HG02610 (cell line): ENCODE results near the gene ALDH1B1.

ENCODE experiments used
- ATAC-seq: cut with Tn5 transposase; IDR thresholded peaks from one replicate; pipeline ENCODE4 v1.9.1; 2021; ENCODE audit warnings: mild to moderate bottlenecking, moderate library complexity; ENCODE audit not compliant: unreplicated experiment

Gene ALDH1B1

GRCh38 chr9:38392235-38393127, at the start of gene ALDH1B1:
Gene ALDH1B1 (plus strand): TSS chr9:38392702. CDS start chr9:38395749, 3,047 bp downstream.
- peak; percentile 99 for ATAC-seq

- no peak for ATAC-seq
Observed at GRCh38 chr9:38343037-38343436, 49.5 kb upstream of the ALDH1B1 start.

GRCh38 chr9:38343552-38343951, 49.0 kb upstream of the ALDH1B1 start:
- no peak for ATAC-seq

- no peak for ATAC-seq
Observed at GRCh38 chr9:38344566-38345324, 47.8 kb upstream of the ALDH1B1 start.

- ATAC-seq = no peak
Observed at GRCh38 chr9:38345851-38346755, 46.4 kb upstream of the ALDH1B1 start.

GRCh38 chr9:38346811-38347210, 45.7 kb upstream of the ALDH1B1 start:
- no peak for ATAC-seq

- no peak for ATAC-seq
Observed at GRCh38 chr9:38347271-38347671, 45.2 kb upstream of the ALDH1B1 start.

- no peak for ATAC-seq
Observed at GRCh38 chr9:38347946-38348345, 44.6 kb upstream of the ALDH1B1 start.

- ATAC-seq = no peak
Observed at GRCh38 chr9:38350529-38350928, 42.0 kb upstream of the ALDH1B1 start.

- no peak for ATAC-seq
Observed at GRCh38 chr9:38352530-38353328, 39.8 kb upstream of the ALDH1B1 start.

- no peak for ATAC-seq
Observed at GRCh38 chr9:38355115-38355514, 37.4 kb upstream of the ALDH1B1 start.

- ATAC-seq = no peak
Observed at GRCh38 chr9:38355517-38356120, 36.9 kb upstream of the ALDH1B1 start.

- ATAC-seq = no peak
Observed at GRCh38 chr9:38356851-38357250, 35.7 kb upstream of the ALDH1B1 start.

- ATAC-seq = no peak
Observed at GRCh38 chr9:38357350-38358114, 35.0 kb upstream of the ALDH1B1 start.

- no peak for ATAC-seq
Observed at GRCh38 chr9:38358390-38359296, 33.9 kb upstream of the ALDH1B1 start.

- ATAC-seq = no peak
Observed at GRCh38 chr9:38359297-38359653, 33.2 kb upstream of the ALDH1B1 start.

- ATAC-seq = no peak
Observed at GRCh38 chr9:38359689-38360385, 32.7 kb upstream of the ALDH1B1 start.
